ENCODE measurements around the gene NLRP5. TPM values are rescaled to one million over a fixed set of nuclear protein-coding genes. Genes with fewer than 3 reads are reported as not detected.

NLRP5 gene
- total and polyA plus RNA-seq, 2 donors (not counting 1 experiment from before 2014, with no cell fraction given) = not detected

DNA sequence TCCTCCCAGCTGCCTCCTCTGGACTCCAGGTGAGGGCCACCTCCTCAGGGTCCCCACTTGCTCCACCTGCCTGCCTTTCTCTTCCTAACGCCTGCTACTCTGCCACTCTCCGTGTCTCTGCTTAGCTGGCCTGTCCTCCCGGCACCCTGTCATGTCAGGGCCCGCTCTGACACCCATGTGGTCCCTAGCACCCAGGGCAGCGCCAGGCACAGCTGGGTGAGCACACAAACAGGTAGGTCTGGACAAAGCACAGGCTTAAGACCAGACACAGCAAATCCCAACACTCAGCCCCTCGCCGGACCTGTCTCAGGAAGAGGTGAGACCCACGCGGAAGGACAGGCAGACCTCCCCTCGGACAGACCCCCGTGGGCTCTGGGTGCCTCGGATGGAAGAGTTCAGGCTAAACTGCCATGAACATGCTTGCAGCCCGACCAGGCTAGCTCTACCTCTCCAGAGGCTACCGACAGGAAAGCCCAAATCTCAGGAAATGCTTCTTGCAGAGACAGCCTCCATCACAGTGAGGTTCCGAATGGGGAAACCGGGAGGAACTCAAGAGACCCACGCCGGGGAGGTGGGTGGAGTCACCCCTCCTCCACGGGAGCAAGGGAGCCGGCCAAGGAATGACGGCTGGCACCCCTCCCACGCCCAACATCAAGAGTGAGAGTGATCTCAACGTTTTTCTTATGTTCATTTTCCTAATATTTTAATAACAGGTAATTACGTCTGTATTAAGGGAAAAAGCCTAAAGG, 122.0 kb downstream of the NLRP5 start:
- Histone ChIP-seq H3K36me3 (ENCODE audit: control insufficient read depth, insufficient read depth, low read length) (peaks cover 4% of the 10 kb centered on the region), H3K4me2 (ENCODE audit: extremely low read depth, insufficient read depth, low read length) (peak overlapping the region; percentile 78), H2AFZ (ENCODE audit: low read length) (no peak overlapping the region), H4K20me1 (ENCODE audit: control insufficient read depth, extremely low read depth, insufficient read depth, low read length) (no peaks in the 10 kb centered on the region), H3K4me3 (replicated peaks in 1 of 4; ENCODE audit: control extremely low read depth in 1 of 4, insufficient read depth in 1 of 4, low read depth in 3 of 4, low read length in 4 of 4) (peak overlapping the region in 1 of 4 experiments; percentile 27), H3K79me2 (ENCODE audit: control insufficient read depth, insufficient read depth, low read length) (peaks cover 85% of the 10 kb centered on the region), H3K27ac (ENCODE audit: insufficient read depth, low read length) (peak overlapping the region; percentile 32), H3K27me3 (ENCODE audit: control insufficient read depth, insufficient read depth, low read length) (no peaks in the 10 kb centered on the region), H3K4me1 (ENCODE audit: control insufficient read depth, extremely low read depth, insufficient read depth, low read length) (peaks cover 25% of the 10 kb centered on the region), H3K9me3 (ENCODE audit: control insufficient read depth, insufficient read depth, low read depth, low read length) (no peaks in the 10 kb centered on the region), H3K9ac (ENCODE audit: insufficient read depth, low read length) (no peak overlapping the region)
- TF ChIP-seq, protein P1, sequence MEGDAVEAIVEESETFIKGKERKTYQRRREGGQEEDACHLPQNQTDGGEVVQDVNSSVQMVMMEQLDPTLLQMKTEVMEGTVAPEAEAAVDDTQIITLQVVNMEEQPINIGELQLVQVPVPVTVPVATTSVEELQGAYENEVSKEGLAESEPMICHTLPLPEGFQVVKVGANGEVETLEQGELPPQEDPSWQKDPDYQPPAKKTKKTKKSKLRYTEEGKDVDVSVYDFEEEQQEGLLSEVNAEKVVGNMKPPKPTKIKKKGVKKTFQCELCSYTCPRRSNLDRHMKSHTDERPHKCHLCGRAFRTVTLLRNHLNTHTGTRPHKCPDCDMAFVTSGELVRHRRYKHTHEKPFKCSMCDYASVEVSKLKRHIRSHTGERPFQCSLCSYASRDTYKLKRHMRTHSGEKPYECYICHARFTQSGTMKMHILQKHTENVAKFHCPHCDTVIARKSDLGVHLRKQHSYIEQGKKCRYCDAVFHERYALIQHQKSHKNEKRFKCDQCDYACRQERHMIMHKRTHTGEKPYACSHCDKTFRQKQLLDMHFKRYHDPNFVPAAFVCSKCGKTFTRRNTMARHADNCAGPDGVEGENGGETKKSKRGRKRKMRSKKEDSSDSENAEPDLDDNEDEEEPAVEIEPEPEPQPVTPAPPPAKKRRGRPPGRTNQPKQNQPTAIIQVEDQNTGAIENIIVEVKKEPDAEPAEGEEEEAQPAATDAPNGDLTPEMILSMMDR (conservative IDR thresholded peaks at IDR 0.05 in 1 of 2, IDR thresholded peaks at IDR 0.05 in 1 of 2; ENCODE audit: low read depth in 1 of 2, low read length in 2 of 2) = no peak
- DNase-seq (ENCODE audit: low read depth in 2 of 2) = peak in 1 of 2 donors; percentile 63

DNA sequence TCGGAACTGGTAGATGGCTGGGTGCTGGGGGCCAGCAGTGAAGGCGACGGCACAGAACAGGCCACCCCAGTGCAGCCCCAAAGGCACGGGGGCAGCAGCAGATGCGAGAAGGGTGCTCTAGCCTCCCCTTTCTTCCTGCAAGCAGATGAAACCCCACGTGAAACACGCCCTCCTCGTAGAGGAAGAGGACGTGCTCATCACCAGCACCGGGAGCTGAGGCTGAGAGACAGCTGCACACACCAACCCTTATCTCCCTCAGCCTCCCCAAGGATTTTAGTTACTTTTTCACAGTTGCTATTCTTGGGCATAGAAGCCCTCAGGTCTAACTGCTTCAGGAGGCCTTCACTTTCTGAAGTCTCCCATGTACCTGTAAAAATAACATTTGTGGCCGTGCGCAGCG, 122.7 kb downstream of the NLRP5 start:
- Histone ChIP-seq H2AFZ (ENCODE audit: low read length) (no peak overlapping the region), H3K79me2 (ENCODE audit: control insufficient read depth, insufficient read depth, low read length) (peaks cover 90% of the 10 kb centered on the region), H3K9ac (ENCODE audit: insufficient read depth, low read length) (no peak overlapping the region), H3K36me3 (ENCODE audit: control insufficient read depth, insufficient read depth, low read length) (peaks cover 4% of the 10 kb centered on the region), H3K4me2 (ENCODE audit: extremely low read depth, insufficient read depth, low read length) (peak overlapping the region; percentile 78), H3K4me1 (ENCODE audit: control insufficient read depth, extremely low read depth, insufficient read depth, low read length) (peaks cover 25% of the 10 kb centered on the region), H3K27me3 (ENCODE audit: control insufficient read depth, insufficient read depth, low read length) (no peaks in the 10 kb centered on the region), H3K4me3 (replicated peaks in 1 of 4; ENCODE audit: control extremely low read depth in 1 of 4, insufficient read depth in 1 of 4, low read depth in 3 of 4, low read length in 4 of 4) (peak overlapping the region in 1 of 4 experiments; percentile 11), H3K27ac (ENCODE audit: insufficient read depth, low read length) (no peak overlapping the region), H3K9me3 (ENCODE audit: control insufficient read depth, insufficient read depth, low read depth, low read length) (no peaks in the 10 kb centered on the region), H4K20me1 (ENCODE audit: control insufficient read depth, extremely low read depth, insufficient read depth, low read length) (no peaks in the 10 kb centered on the region)
- no peak for DNase-seq (ENCODE audit: low read depth in 2 of 2)
- TF ChIP-seq, protein P1 (conservative IDR thresholded peaks at IDR 0.05 in 1 of 2, IDR thresholded peaks at IDR 0.05 in 1 of 2; ENCODE audit: low read depth in 1 of 2, low read length in 2 of 2) = no peak
- no peak for TF ChIP-seq EZH2 (IDR thresholded peaks at IDR 0.05; ENCODE audit: low read length, missing control alignments)

DNA sequence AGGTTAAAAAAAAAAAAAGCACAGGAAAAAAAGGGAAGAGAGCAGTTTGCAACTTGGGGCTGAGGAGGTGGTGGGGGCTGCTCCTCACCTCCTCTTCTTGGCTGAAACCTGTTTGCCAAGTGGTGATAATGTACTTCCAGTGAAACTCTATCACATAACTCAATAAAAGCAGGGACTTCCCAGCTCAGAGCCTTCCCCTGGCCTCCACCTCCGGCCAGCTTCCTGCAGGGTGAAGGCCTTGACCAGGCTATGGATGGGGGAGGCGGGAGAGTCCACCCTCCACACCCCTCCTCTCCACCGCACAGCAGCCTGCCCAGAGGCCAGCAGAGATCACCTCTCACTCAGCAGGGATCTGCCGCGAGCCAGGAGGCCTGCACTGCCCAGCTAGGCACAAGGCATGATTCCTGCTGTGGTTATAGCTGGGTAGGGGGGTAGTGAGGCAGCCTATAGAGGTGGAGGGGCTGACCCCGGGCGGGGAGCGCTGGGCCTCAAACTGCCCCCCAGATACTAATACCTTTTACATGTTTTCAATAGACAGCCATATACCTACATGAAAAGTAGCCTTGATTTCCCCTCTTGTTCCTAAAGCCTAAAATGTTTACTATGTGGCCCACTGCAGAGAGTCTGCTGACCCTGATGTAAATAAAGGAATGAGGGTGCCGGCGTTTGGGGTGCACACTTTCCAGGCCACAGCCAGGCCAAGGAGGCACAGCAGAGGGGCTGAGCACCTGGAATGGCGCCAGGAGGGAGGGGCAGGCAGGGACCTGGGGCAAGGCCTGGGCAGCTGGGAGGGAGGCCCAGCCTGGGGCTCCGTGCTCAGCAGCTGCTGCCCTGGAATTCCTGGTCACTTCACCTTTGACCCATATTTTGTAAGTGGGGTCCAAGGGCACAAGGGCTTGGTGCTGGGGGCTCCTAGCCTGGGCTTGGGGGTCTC, 124.2 kb downstream of the NLRP5 start:
- Histone ChIP-seq H4K20me1 (ENCODE audit: control insufficient read depth, extremely low read depth, insufficient read depth, low read length) (no peaks in the 10 kb centered on the region), H3K4me1 (ENCODE audit: control insufficient read depth, extremely low read depth, insufficient read depth, low read length) (peaks cover 25% of the 10 kb centered on the region), H3K9me3 (ENCODE audit: control insufficient read depth, insufficient read depth, low read depth, low read length) (no peaks in the 10 kb centered on the region), H3K4me2 (ENCODE audit: extremely low read depth, insufficient read depth, low read length) (peak overlapping the region; percentile 54), H3K36me3 (ENCODE audit: control insufficient read depth, insufficient read depth, low read length) (peaks cover 4% of the 10 kb centered on the region), H3K79me2 (ENCODE audit: control insufficient read depth, insufficient read depth, low read length) (peaks cover 91% of the 10 kb centered on the region), H3K9ac (ENCODE audit: insufficient read depth, low read length) (no peak overlapping the region), H3K27me3 (ENCODE audit: control insufficient read depth, insufficient read depth, low read length) (no peaks in the 10 kb centered on the region), H3K4me3 (replicated peaks in 1 of 4; ENCODE audit: control extremely low read depth in 1 of 4, insufficient read depth in 1 of 4, low read depth in 3 of 4, low read length in 4 of 4) (no peak overlapping the region), H2AFZ (ENCODE audit: low read length) (no peak overlapping the region), H3K27ac (ENCODE audit: insufficient read depth, low read length) (peak overlapping the region; percentile 20)
- TF ChIP-seq, protein P1 (conservative IDR thresholded peaks at IDR 0.05 in 1 of 2, IDR thresholded peaks at IDR 0.05 in 1 of 2; ENCODE audit: low read depth in 1 of 2, low read length in 2 of 2) = no peak
- TF ChIP-seq EZH2 (IDR thresholded peaks at IDR 0.05; ENCODE audit: low read length, missing control alignments) = no peak
- peak in 1 of 2 donors; percentile 70 for DNase-seq (ENCODE audit: low read depth in 2 of 2)

Measured in fibroblast of lung (primary cell).